SK-N-SH (cell line): Measurements from ENCODE around the gene MRPL41. TPM values are rescaled to one million over a fixed set of nuclear protein-coding genes. Genes with fewer than 3 reads are reported as not detected.

Source experiments
- CTCF ChIA-PET: fragments of 300-600, 350-600 bp; formaldehyde crosslinking; extraction: SDS; loops from one replicate; lab custom pipeline; 2021; lab: Yijun Ruan, JAX
- POLR2A ChIA-PET: fragments of 350-600 bp; sonication (Branson Sonifier 250); formaldehyde crosslinking; extraction: SDS; loops from one replicate; lab custom pipeline; 2020; ENCODE audit warnings: antibody characterized with exemption, inconsistent platforms; lab: Yijun Ruan, JAX
- DNase-seq: peaks from one replicate; pipeline ENCODE4 v3.0.0; 2012
- H2AFZ ChIP-seq: fragments of 200-600 bp; sonication (generic); 2 replicates; pipeline ENCODE4 v1.8.1; 2016; ENCODE audit warnings: antibody characterized with exemption, mild to moderate bottlenecking, low read depth
- H3F3A ChIP-seq: fragments of 200-600 bp; sonication (generic); replicated peaks from 2 replicates; pipeline ENCODE3; 2016; ENCODE audit warnings: antibody characterized with exemption, mild to moderate bottlenecking; ENCODE audit not compliant: insufficient read depth
- H3K27ac ChIP-seq, 2 experiments: fragments of 200-500 bp in 1 of 2; fragments of 200-600 bp in 1 of 2; sonication (Bioruptor generic) in 1 of 2; sonication (generic), shearing (Covaris generic) in 1 of 2; 2 replicates each; pipeline versions ENCODE4 v1.5.1 to v1.6.1; 2014 to 2016; ENCODE audit warnings: low read depth in 2 of 2, inconsistent platforms in 1 of 2, low read length in 1 of 2, mild to moderate bottlenecking in 1 of 2, mixed read lengths in 1 of 2
- H3K27me3 ChIP-seq: fragments of 200-600 bp; sonication (generic), shearing (Covaris generic); 2 replicates; pipeline ENCODE4 v1.6.1; 2016; ENCODE audit warnings: mixed run types; ENCODE audit not compliant: insufficient read depth
- H3K36me3 ChIP-seq, 2 experiments: fragments of 200-500 bp in 1 of 2; fragments of 200-600 bp in 1 of 2; sonication (Bioruptor generic) in 1 of 2; sonication (generic) in 1 of 2; replicated peaks in 1 of 2; 2 replicates each; pipeline versions ENCODE3 to v1.5.1; 2014 to 2016; ENCODE audit warnings: low read length in 1 of 2, mild to moderate bottlenecking in 1 of 2; ENCODE audit not compliant: insufficient read depth in 2 of 2, control insufficient read depth in 1 of 2
- H3K4me1 ChIP-seq, 2 experiments: fragments of 200-500 bp in 1 of 2; fragments of 200-600 bp in 1 of 2; sonication (Bioruptor generic) in 1 of 2; sonication (generic), shearing (Covaris generic) in 1 of 2; 2 replicates each; pipeline versions ENCODE4 v1.5.1 to v1.6.1; 2014 to 2016; ENCODE audit warnings: low read depth in 1 of 2, low read length in 1 of 2, mixed run types in 1 of 2; ENCODE audit not compliant: insufficient read depth in 2 of 2, control insufficient read depth in 1 of 2
- H3K4me2 ChIP-seq: fragments of 200-600 bp; sonication (generic), shearing (Covaris generic); 2 replicates; pipeline ENCODE4 v1.6.1; 2017; ENCODE audit warnings: mixed run types
- H3K4me3 ChIP-seq, 2 experiments: fragments of 200-500 bp in 1 of 2; fragments of 200-600 bp in 1 of 2; sonication (Bioruptor generic) in 1 of 2; sonication (generic), shearing (Covaris generic) in 1 of 2; 2 replicates each; pipeline versions ENCODE4 v1.5.1 to v1.8.1; 2014 to 2016; ENCODE audit warnings: low read depth in 2 of 2, inconsistent platforms in 1 of 2, low read length in 1 of 2, mild to moderate bottlenecking in 1 of 2, mixed read lengths in 1 of 2, moderate library complexity in 1 of 2
- H3K79me2 ChIP-seq: fragments of 200-600 bp; sonication (generic); 2 replicates; pipeline ENCODE4 v1.8.1; 2017; ENCODE audit warnings: mild to moderate bottlenecking; ENCODE audit not compliant: insufficient read depth
- H3K9ac ChIP-seq: fragments of 200-600 bp; sonication (generic); 2 replicates; pipeline ENCODE4 v1.6.1; 2017; ENCODE audit warnings: mixed run types
- H3K9me2 ChIP-seq: fragments of 200-600 bp; sonication (generic); 2 replicates; pipeline ENCODE4 v1.6.1; 2017; ENCODE audit warnings: mixed run types
- H3K9me3 ChIP-seq: fragments of 200-600 bp; sonication (generic); 2 replicates; pipeline ENCODE4 v1.6.1; 2017; ENCODE audit warnings: mixed run types, mild to moderate bottlenecking, moderate library complexity
- H4K20me1 ChIP-seq: fragments of 200-600 bp; sonication (generic); 2 replicates; pipeline ENCODE4 v1.6.1; 2017; ENCODE audit warnings: mild to moderate bottlenecking, mixed run types; ENCODE audit not compliant: insufficient read depth
- CHD2 ChIP-seq: fragments of 150-350 bp; IDR thresholded peaks from 2 replicates; pipeline ENCODE4 v1.6.1; 2018; ENCODE audit warnings: low read length; ENCODE audit not compliant: partially characterized antibody
- CTCF ChIP-seq: fragments of 200-600 bp; sonication (generic); IDR thresholded peaks from 2 replicates; pipeline ENCODE4 v1.6.1; 2017; ENCODE audit warnings: antibody characterized with exemption, mild to moderate bottlenecking, moderate library complexity
- EZH2phosphoT487 ChIP-seq: fragments of 200-600 bp; sonication (generic); IDR thresholded peaks from 2 replicates; pipeline ENCODE4 v1.6.1; 2017; ENCODE audit warnings: low read depth, mixed run types, mild to moderate bottlenecking, antibody characterized with exemption, moderate library complexity, borderline replicate concordance
- FOXJ3 ChIP-seq: sonication (generic); formaldehyde crosslinking; IDR thresholded peaks from 2 replicates; pipeline ENCODE4 v1.5.1; 2020; ENCODE audit warnings: mild to moderate bottlenecking, missing genetic modification reagents
- FOXM1 ChIP-seq: IDR thresholded peaks from 2 replicates; pipeline ENCODE4 v1.4.0; 2012; ENCODE audit warnings: low read depth, mild to moderate bottlenecking
- IRF3 ChIP-seq: fragments of 150-350 bp; IDR thresholded peaks from 2 replicates; pipeline ENCODE4 v1.6.1; 2016; ENCODE audit warnings: mild to moderate bottlenecking, low read depth, low read length
- JUND ChIP-seq: IDR thresholded peaks from 2 replicates; pipeline ENCODE4 v1.4.0; 2012
- MXI1 ChIP-seq: IDR thresholded peaks from 2 replicates; pipeline ENCODE4 v1.6.1; 2012; ENCODE audit warnings: mild to moderate bottlenecking, low read depth, low read length, improper control_type of control experiment
- RAD21 ChIP-seq: IDR thresholded peaks from 2 replicates; pipeline ENCODE4 v1.6.1; 2012; ENCODE audit warnings: mild to moderate bottlenecking, low read length
- RFX5 ChIP-seq: IDR thresholded peaks from 2 replicates; pipeline ENCODE4 v1.6.1; 2012; ENCODE audit warnings: mild to moderate bottlenecking, improper control_type of control experiment, low read length
- RXRA ChIP-seq: IDR thresholded peaks from 2 replicates; pipeline ENCODE4 v1.4.0; 2012; ENCODE audit warnings: low read depth, mild to moderate bottlenecking, borderline replicate concordance
- USF1 ChIP-seq: IDR thresholded peaks from 2 replicates; pipeline ENCODE4 v1.4.0; 2012; ENCODE audit warnings: low read depth, borderline replicate concordance
- YY1 ChIP-seq: IDR thresholded peaks from 2 replicates; pipeline ENCODE4 v1.4.0; 2012; ENCODE audit warnings: low read depth, mild to moderate bottlenecking
- WGBS: methylation state at CpG from one replicate; pipeline ENCODE4 v1.1.6; 2017; ENCODE audit warnings: low lambda C conversion rate; 5-methylcytosine and 5-hydroxymethylcytosine counted together
- polyA plus RNA-seq, 3 experiments: library from polyadenylated mRNA; depleted of rRNA; stranded (reverse); fragments of >200 nt; gene quantifications; 2 replicates each; pipeline ENCODE4 v1.2.3, GENCODE V29; 2012

Gene MRPL41
- polyA plus RNA-seq, 1 of the 3 experiments (the other 2 are of a cell fraction): 58.9 TPM

- H3K9me2 ChIP-seq: no peaks in the 10 kb centered on the region
- ChIA-PET POLR2A (no interaction called here), CTCF (interaction anchor here (0.6 to 2.9 kb wide), 6 partner anchors 10 to 122 kb away, joined by 3 to 13 read pairs (median 4); partner anchors contain the start of genes DPH7 and EXD3)
- no peaks in the 10 kb centered on the region for H4K20me1 ChIP-seq
- no peaks in the 10 kb centered on the region for H3K27me3 ChIP-seq
- H3K79me2 ChIP-seq: no peaks in the 10 kb centered on the region
- H3K4me2 ChIP-seq: no peak overlapping the region
- no peak for DNase-seq
- WGBS: 80% methylated on average over 6 of the region's 10 CpGs
- H3K27ac ChIP-seq: no peak overlapping the region
- TF ChIP-seq FOXJ3 (CRISPR knock-in tag) (no peak), RFX5 (no peak), FOXM1 (no peak), MXI1 (no peak), YY1 (no peak), CHD2 (no peak), RAD21 (no peak), JUND (no peak), IRF3 (no peak)
- H3K4me1 ChIP-seq: peaks cover 0 to 4% of the 10 kb centered on the region in 2 experiments; a peak in 1 of 4 replicates
- no peaks in the 10 kb centered on the region for H3K36me3 ChIP-seq
- no peaks in the 10 kb centered on the region for H3F3A ChIP-seq
- no peaks in the 10 kb centered on the region for H3K9me3 ChIP-seq
- no peak overlapping the region for H2AFZ ChIP-seq
- H3K9ac ChIP-seq: no peak overlapping the region
- no peak overlapping the region for H3K4me3 ChIP-seq
Observed at GRCh38 chr9:137545123-137545522, 6.6 kb upstream of the MRPL41 start.

DNA sequence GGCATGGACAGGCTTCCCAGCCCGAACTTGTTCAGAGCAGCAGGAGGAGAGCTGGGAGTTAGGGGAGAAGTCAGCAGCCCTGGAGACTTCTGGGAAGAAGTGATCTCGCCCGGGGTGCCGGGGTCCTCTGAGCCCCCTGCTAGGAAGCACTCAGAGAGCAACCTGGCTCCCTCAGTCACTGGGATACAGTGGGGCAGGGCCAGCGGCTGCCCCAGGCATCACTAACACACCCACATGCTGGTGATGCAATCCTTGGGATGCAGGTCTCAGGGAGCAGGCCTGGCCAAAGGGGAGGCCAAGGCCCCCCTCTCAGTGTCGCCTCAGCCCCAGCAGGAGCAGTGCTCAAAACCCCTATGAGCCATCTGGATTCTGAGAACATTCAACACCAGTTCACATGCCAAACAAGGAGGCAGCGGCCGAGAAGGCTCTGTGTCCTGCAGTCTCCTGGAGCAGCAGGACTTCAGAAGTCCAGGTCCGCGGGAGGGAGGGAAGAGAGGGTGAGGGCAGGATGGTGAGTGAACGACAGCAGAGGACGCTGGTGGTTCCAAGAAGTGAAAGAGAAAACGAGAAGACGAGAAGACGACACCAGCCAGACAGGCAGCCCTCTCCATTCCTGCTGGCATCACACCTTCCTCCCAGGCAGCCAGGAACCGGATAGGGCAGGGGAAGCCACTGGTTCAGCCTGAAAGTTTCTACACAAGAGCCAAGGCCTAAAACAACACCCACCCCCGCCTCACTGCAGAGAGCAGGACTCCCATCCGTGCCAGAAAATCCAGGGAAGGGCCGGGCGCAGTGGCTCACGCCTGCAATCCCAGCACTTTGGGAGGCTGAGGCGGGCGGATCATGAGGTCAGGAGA, 3.8 kb upstream of the MRPL41 start:
- TF ChIP-seq RXRA: no peak
- no peak for TF ChIP-seq EZH2phosphoT487
- no peak for TF ChIP-seq USF1
- TF ChIP-seq CTCF: no peak
- no peak for TF ChIP-seq MXI1
- ChIA-PET POLR2A (no interaction called here), CTCF (interaction anchor here (1.0 kb wide), 1 partner anchor 13 kb away, joined by 3 read pairs; no protein-coding TSS in a partner anchor)
- DNase-seq: no peak
- peaks cover 5 to 12% of the 10 kb centered on the region in 2 experiments; a peak in 1 of 4 replicates for H3K4me1 ChIP-seq
- WGBS: 83% methylated on average over 11 of the region's 23 CpGs
- no peaks in the 10 kb centered on the region for H3K9me3 ChIP-seq
- no peak overlapping the region for H3K27ac ChIP-seq
- peaks cover 12% of the 10 kb centered on the region; the same call in 1 of the 2 replicates for H3K79me2 ChIP-seq
- no peak overlapping the region for H3K4me3 ChIP-seq
- no peaks in the 10 kb centered on the region for H3K36me3 ChIP-seq
- no peaks in the 10 kb centered on the region for H3K9me2 ChIP-seq
- no peak overlapping the region for H3K4me2 ChIP-seq
- no peak overlapping the region for H2AFZ ChIP-seq
- no peak overlapping the region for H3K9ac ChIP-seq
- no peaks in the 10 kb centered on the region for H4K20me1 ChIP-seq
- H3F3A ChIP-seq: peaks cover 4% of the 10 kb centered on the region
- no peaks in the 10 kb centered on the region for H3K27me3 ChIP-seq
